Hippocampal formation (tissue), 2 donors: ENCODE data around the gene OGFR.
A peak's percentile ranks its signal among the peaks of the same experiment; 100 is the strongest.

Experiments used
- DNase-seq, 2 donors: peaks; one replicate each; lab custom pipeline; 2025; lab: John Stamatoyannopoulos, UW

The OGFR gene, protein sequence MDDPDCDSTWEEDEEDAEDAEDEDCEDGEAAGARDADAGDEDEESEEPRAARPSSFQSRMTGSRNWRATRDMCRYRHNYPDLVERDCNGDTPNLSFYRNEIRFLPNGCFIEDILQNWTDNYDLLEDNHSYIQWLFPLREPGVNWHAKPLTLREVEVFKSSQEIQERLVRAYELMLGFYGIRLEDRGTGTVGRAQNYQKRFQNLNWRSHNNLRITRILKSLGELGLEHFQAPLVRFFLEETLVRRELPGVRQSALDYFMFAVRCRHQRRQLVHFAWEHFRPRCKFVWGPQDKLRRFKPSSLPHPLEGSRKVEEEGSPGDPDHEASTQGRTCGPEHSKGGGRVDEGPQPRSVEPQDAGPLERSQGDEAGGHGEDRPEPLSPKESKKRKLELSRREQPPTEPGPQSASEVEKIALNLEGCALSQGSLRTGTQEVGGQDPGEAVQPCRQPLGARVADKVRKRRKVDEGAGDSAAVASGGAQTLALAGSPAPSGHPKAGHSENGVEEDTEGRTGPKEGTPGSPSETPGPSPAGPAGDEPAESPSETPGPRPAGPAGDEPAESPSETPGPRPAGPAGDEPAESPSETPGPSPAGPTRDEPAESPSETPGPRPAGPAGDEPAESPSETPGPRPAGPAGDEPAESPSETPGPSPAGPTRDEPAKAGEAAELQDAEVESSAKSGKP

DNA sequence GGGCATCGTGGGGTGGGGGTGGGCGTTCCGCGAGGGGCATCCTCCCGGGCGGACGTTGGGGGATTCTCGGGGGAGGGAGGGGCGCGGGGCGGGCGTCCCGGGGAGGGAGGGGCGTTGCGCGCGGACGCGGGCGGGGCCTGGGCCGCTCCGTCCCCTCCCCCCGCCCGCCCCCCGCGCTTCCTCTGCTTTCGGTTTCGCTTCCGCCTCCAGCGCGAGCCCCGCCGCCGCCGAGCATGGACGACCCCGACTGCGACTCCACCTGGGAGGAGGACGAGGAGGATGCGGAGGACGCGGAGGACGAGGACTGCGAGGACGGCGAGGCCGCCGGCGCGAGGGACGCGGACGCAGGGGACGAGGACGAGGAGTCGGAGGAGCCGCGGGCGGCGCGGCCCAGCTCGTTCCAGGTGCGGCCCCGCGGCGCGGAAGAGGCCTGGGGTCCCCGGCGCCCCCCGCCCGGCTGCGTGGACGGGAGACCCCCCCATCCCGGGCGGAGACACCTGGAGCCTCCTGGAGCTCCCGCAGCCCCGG, at the start of gene OGFR:
TSS of gene OGFR (plus strand) at position 209 of the 528 bp plus-strand sequence. CDS start at position 234, 25 bp downstream.
- peak; percentile 50 for DNase-seq

GRCh38 chr20:62754991-62755356, 49.7 kb upstream of the OGFR start:
- no peak for DNase-seq

DNA sequence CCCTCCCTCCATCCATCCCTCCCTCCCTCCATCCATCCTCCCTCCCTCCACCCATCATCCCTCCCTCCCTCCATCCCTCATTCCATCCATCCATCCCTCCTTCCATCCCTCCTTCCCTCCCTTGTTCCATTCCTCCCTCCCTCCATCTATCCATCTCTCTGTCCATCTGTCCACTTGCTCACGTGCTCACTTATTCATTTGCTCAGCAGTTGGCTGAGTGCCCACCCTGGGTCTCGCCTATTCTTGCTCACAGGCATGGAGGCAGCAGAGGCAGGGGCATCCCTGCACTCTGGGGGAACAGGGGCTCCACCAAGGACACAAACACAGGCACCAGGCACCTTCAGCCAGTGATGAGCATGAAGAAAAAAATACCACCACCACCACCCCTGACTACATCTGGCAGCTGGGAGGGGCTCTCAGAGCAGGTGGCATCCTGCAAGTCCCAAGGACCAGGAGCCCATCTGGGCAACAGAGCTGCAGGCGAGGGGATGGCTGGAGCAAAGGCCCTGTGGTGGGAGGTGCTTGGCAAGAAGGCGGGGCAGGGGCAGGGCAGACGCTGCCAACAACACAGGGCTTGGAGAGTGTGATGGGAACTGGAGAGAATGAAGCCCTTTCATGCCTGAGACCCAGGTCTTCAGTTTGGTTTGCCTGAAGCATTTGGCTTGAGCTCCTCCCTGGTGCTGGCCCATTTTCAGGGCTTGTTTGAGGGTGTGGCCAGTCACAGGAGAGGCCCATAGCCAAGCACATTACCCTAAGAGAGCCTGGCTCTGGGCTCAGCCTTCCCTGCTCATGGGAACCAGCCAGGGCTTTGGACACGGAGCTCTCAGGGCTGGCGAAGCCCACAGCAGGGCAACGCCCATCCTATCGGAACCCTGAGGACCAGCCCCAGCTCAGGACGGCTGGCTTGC, 48.6 kb upstream of the OGFR start:
- no peak for DNase-seq

- DNase-seq, result no peak
These were observed 46.3 kb upstream of the OGFR start for GRCh38 chr20:62758226-62758912.

GRCh38 chr20:62759981-62760431, 44.6 kb upstream of the OGFR start:
- no peak for DNase-seq

DNA sequence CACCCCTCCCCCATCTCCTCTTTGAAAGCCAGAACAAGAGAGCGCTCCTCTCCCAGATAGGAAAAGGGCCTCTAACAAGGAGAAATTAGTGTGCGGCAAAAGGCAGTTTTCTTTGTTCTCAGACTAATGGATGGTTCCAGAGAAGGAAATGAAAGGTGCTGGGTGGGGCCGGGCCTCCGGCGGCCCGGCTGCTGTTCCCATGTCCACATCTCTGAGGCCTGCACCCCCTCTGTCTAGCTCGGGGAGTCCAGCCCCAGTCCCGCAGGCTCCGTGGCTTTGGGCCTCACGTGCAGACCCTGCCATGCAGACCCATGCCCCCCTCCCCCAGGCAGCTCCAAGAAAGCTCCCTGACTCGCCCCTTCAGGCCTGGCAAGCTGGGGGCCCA, 44.2 kb upstream of the OGFR start:
- no peak for DNase-seq

- DNase-seq, result no peak
These were observed 43.5 kb upstream of the OGFR start for GRCh38 chr20:62760856-62761758.

DNA sequence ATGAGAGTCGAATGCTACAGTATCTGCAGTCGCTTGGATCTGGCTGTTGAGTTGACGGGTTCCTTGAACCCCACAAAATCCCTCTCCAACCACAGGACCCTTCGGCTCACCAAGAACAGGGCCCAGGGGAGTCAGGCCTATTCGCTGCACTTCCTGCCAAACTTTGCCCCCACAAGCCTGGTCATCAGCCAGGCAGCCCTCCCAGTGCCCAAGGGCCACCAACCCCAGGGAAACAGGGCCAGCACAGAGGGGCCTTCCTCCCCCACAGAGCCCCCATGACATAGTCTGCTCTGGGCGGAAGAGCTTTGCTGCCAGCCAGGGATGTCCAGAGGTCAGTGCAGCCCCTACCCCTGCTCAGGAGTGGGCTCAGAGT, 42.9 kb upstream of the OGFR start:
- no peak for DNase-seq

DNA sequence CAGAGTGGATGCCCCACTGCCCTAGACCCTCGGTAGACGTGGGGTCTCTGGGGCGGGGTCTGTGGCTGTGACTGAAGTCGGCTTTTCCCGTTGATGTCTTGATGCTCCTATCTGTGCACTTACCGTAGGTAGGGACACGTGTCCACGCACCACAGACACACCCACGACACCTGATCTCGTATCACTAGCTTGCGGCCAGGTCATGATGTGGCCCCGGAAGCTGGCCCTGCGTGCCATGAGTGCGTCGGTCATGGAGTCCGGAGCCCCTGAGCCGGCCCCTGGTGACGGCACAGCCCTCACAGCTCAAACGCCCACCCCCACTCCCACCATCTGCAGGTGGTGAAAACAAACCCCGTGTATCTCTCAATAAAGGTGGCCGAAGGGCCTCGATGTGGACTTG, 42.3 kb upstream of the OGFR start:
- no peak for DNase-seq

- no peak for DNase-seq
These were observed 41.8 kb upstream of the OGFR start for GRCh38 chr20:62762801-62763368.

- DNase-seq, result no peak
These were observed 41.2 kb upstream of the OGFR start for GRCh38 chr20:62763404-62763803.

DNA sequence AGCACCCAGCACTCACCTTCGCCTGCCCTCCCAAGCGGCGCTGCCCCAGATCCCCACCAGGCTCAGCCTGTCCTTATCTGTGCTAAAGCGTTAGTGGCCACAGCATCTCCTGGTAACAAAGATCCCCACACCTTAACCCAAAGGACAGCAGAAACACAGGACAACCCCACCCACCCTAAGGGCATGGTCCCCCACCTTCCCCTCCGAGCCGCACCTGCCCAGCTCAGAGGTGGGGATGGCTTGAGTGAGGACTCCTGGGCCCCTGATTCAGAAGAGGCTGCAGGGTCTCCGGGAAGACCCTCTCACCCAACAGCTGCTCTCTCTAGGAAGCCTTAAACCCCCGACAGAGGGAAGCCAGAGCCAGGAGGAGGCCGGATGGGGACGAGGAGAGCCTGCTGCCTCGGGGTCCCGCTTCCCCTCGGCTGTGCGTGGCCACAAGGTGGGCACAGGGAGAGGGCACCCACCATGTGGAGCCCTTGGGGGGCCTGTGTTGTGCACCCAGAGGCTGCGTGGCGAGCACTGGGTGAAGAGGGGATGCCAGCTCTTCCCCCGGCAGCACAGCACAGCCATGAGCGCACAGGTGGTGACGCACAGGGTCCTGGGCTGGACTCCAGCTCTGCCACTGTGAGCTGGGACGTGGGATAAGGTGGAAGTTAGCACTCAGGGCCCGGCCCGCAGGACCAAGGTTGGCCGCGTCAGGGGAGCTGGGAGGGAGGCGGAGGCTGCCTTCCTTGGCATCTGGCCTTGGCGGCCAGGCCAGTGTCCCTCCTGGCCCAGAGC, 40.3 kb upstream of the OGFR start:
- no peak for DNase-seq

DNA sequence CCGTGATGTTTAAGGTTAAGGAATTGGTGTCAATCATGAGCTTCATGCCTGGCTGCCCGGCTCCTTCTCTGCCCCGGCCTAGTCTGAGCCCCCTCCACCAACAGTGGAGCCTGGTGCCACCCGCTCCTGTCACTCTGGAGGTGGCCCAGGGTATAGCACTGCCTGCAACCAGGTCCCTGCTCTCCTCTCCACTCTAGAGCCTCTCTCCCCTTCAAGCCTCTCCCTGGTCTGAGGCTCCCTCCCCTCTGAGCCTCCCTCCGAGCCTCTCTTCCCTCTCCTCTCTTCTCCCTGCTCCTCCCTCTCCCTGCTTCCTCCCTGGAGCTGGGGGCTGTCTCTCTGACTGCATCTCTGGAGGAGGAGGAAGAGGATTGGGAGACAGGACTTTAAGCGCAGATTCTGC, 39.6 kb upstream of the OGFR start:
- no peak for DNase-seq

DNA sequence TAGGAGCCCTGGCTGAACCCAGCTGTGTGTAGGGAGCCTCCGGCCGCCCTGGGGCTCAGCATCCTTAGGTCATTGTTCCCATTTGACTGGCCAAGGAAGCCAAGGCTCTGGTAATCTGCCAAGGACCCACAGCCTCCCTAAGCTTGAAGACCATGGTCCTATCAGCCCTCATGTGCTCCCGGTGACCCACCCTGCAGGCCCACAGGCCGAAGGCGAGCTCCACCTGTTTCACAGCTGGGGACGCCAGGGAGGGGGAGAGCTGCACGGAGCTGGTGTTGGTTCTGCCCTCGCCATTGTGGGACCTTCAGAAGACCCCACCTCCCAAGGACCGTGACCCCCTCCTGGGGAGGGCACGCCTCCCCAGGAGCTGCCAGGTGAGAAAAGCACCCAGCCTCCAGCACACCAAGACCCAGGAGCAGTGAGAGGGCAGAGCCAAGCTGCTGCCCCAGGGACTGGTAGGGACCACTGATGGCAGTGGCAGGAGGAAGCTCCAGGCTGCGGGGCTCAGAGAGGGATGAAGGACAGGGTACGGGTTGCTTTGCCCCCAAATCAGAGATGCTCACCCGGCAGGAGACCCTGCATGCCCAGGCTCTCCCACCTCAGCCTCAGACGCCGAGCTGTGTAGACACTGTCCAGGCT, 39.1 kb upstream of the OGFR start:
- no peak for DNase-seq

- DNase-seq, result no peak
These were observed 38.6 kb upstream of the OGFR start for GRCh38 chr20:62766071-62766450.

GRCh38 chr20:62766716-62767115, 37.9 kb upstream of the OGFR start:
- no peak for DNase-seq

GRCh38 chr20:62768234-62768546, 36.4 kb upstream of the OGFR start:
- DNase-seq, result no peak

DNA sequence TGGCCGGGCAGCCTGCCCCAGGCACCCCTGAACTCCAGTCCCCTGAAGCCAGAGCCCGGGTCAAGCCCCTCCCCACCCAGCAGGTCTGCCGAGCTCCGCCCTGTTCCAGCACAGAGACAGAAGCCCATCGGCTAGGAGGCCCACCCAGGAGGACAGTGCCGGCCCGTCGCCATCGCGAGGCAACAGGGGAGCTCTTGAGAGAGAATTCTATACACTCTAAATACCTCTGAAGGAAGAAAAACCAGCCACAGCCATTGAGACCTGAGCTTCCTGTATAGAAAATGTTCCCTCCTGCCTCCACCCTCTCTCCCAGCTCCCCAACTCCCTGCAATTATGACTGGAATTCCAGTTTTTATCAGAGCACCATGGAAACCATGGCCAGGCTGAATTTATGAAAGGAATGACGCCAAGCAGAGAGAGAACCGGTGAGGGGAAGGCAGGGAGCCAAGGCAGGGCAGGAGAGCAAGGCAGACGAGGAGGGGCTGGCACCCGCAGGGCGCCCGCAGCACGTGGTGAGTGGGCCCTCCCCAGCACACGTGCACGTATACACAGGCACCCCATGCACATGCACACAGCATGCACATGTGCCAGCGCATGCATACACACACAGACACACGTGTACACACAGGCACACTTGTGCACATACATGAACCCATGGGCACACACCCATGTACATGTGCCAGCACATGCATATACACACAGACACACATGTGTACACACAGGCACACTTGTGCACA, 35.9 kb upstream of the OGFR start:
- peak in 1 of 2 donors; percentile 31 for DNase-seq
